ENCODE data around the gene ITGBL1. TPM values are rescaled to one million over a fixed set of nuclear protein-coding genes. Genes with fewer than 3 reads are reported as not detected.

Gene ITGBL1
- total and polyA plus RNA-seq, 7 donors: 0.16 to 15.0 (median 1.6) TPM; not detected in 1

DNA sequence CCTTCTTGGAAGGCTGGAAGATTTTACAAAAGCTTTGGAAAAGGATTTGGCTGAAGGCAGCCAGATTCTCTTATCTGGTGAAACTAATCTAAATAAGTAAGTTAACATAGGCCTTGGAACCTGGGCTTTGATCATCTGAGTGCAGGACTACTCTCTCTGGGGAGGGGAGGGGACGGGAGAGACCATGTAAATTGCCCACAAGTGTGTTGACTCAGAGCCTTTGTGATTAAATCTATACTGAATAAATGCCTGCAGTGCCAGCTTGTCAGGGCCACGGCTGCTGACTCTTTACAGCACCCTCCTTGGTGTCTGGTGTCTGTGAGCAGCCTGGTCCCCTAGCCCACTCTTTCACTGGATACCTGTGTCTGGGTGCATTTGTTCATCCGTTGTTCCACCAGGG lies 251.4 kb downstream of the ITGBL1 start:
- intact Hi-C loops (cut with DNase I): no loop called here
- Histone ChIP-seq H3K27me3 (no peaks in the 10 kb centered on the region), H3K9me3 (no peaks in the 10 kb centered on the region), H3K4me1 (no peaks in the 10 kb centered on the region), H3K4me3 (no peak overlapping the region), H3K27ac (no peak overlapping the region), H3K36me3 (no peaks in the 10 kb centered on the region)
- 42 to 59% methylated on average over 3 of the region's 3 CpGs for WGBS, 2 donors
- DNase-seq: no peak
- TF ChIP-seq POLR2AphosphoS5 (IDR thresholded peaks at IDR 0.05) (no peak), POLR2A (IDR thresholded peaks at IDR 0.05) (no peak), EP300 (IDR thresholded peaks at IDR 0.05) (no peak)
- TF ChIP-seq, protein P1, sequence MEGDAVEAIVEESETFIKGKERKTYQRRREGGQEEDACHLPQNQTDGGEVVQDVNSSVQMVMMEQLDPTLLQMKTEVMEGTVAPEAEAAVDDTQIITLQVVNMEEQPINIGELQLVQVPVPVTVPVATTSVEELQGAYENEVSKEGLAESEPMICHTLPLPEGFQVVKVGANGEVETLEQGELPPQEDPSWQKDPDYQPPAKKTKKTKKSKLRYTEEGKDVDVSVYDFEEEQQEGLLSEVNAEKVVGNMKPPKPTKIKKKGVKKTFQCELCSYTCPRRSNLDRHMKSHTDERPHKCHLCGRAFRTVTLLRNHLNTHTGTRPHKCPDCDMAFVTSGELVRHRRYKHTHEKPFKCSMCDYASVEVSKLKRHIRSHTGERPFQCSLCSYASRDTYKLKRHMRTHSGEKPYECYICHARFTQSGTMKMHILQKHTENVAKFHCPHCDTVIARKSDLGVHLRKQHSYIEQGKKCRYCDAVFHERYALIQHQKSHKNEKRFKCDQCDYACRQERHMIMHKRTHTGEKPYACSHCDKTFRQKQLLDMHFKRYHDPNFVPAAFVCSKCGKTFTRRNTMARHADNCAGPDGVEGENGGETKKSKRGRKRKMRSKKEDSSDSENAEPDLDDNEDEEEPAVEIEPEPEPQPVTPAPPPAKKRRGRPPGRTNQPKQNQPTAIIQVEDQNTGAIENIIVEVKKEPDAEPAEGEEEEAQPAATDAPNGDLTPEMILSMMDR (IDR thresholded peaks at IDR 0.05): no peak

DNA sequence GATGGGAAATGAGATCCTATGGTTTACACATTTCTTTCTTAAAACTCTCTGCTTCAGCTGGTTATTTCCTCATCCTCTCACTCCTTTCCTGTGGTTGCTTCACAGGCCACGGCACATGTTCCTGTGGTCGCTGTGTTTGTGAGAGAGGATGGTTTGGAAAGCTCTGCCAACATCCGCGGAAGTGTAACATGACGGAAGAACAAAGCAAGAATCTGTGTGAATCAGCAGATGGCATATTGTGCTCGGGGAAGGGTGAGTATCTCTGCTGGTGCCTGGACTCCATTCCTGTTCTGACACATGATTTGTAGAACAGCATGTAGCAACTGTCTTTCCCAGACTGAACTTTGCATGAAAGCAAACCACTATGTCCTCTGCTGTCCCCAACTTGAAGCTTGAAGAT lies 254.2 kb downstream of the ITGBL1 start:
- DNase-seq: no peak
- Histone ChIP-seq H3K4me3 (no peak overlapping the region), H3K27ac (no peak overlapping the region), H3K27me3 (no peaks in the 10 kb centered on the region), H3K36me3 (no peaks in the 10 kb centered on the region), H3K4me1 (no peaks in the 10 kb centered on the region), H3K9me3 (no peaks in the 10 kb centered on the region)
- 41 to 64% methylated on average over 6 of the region's 6 CpGs for WGBS, 2 donors
- TF ChIP-seq, protein P1 (IDR thresholded peaks at IDR 0.05): no peak
- no peak for TF ChIP-seq EP300 (IDR thresholded peaks at IDR 0.05)
- TF ChIP-seq POLR2AphosphoS5 (IDR thresholded peaks at IDR 0.05): no peak
- intact Hi-C loops (cut with DNase I): no loop called here

DNA sequence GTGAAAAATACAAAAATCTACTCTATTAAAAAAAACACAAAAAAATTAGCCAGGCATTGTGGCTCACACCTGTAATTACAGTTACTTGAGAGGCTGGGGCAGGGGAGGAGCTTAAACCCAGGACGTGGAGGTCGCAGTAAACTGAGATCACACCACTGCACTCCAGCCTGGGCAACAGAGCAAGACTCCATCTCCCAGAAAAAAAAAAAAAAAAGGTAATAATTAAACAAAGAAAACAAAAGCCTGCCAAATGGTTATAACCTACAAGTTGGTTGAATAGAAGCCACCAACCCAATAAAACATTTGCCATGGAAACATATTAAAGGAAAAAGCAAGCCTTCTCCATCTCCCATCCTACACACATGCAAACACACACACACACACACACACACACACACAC lies 255.2 kb downstream of the ITGBL1 start:
- intact Hi-C loops (cut with DNase I): no loop called here
- no peak for DNase-seq
- no peaks in the 10 kb centered on the region for H3K27me3 ChIP-seq
- no peak overlapping the region for H3K4me3 ChIP-seq
- no peak for TF ChIP-seq EP300 (IDR thresholded peaks at IDR 0.05)
- TF ChIP-seq POLR2AphosphoS5 (IDR thresholded peaks at IDR 0.05): no peak
- TF ChIP-seq, protein P1 (IDR thresholded peaks at IDR 0.05): no peak
- no peak for TF ChIP-seq POLR2A (IDR thresholded peaks at IDR 0.05)
- no peaks in the 10 kb centered on the region for H3K36me3 ChIP-seq
- WGBS, 2 donors: 42 to 80% methylated on average over 2 of the region's 2 CpGs
- H3K27ac ChIP-seq: no peak overlapping the region
- no peaks in the 10 kb centered on the region for H3K4me1 ChIP-seq
- H3K9me3 ChIP-seq: no peaks in the 10 kb centered on the region

DNA sequence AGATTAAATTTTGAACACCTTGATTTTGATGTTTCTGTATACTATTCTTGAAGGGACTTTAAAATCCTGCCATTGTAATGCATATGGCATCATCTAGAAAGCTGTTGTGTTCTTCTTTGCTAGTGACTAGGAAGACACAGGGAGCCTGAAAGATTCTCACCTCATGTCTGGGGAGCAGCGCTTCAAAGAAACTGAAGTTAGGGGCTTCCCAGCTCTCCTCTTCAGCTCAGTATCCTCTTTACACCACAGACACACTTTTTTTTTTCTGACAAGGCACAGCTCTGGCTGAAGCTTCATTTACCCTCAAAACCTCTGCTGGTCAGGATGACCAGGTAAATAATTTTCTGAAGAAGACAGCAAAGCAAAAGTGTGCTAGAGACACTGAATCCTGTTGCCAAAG lies 255.6 kb downstream of the ITGBL1 start:
- 80 to 93% methylated on average over 1 of the region's 1 CpG for WGBS, 2 donors
- H3K9me3 ChIP-seq: no peaks in the 10 kb centered on the region

DNA sequence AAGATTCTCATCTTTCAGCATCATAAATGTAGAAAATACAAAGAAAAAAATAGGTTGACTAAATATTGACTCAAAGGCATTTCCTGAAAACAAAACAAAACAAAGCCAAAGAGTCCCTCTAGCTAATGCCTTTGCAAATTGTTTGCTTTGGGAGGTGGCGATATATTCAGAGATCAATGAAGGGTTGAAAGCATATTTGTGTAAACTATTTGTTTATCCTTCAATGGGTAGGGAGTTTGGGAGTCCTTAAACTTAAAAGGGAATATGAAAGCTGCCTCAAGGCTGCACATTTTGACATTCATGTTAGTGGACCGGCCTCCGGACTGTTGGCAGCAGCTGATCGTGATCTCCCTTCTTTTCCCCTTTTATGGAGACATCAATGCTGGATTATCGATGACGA lies 257.5 kb downstream of the ITGBL1 start:
- 85 to 93% methylated on average over 6 of the region's 6 CpGs for WGBS, 2 donors
- intact Hi-C loops (cut with DNase I): no loop called here

More for the DNA sequence above, 255.6 kb downstream of the ITGBL1 start:
- Histone ChIP-seq H3K36me3 (no peaks in the 10 kb centered on the region), H3K27me3 (no peaks in the 10 kb centered on the region), H3K4me3 (no peak overlapping the region), H3K27ac (no peak overlapping the region), H3K4me1 (no peaks in the 10 kb centered on the region)
- intact Hi-C loops (cut with DNase I): no loop called here
- no peak for TF ChIP-seq EP300 (IDR thresholded peaks at IDR 0.05)
- TF ChIP-seq, protein P1 (IDR thresholded peaks at IDR 0.05): no peak
- DNase-seq: no peak

More for the DNA sequence above, 257.5 kb downstream of the ITGBL1 start:
- no peaks in the 10 kb centered on the region for H3K27me3 ChIP-seq
- no peak overlapping the region for H3K27ac ChIP-seq
- H3K4me3 ChIP-seq: no peak overlapping the region
- H3K4me1 ChIP-seq: no peaks in the 10 kb centered on the region
- TF ChIP-seq, protein P1 (IDR thresholded peaks at IDR 0.05): no peak
- TF ChIP-seq POLR2A (IDR thresholded peaks at IDR 0.05) (no peak), POLR2AphosphoS5 (IDR thresholded peaks at IDR 0.05) (no peak), EP300 (IDR thresholded peaks at IDR 0.05) (no peak)
- H3K36me3 ChIP-seq: no peaks in the 10 kb centered on the region
- DNase-seq: no peak
- H3K9me3 ChIP-seq: no peaks in the 10 kb centered on the region

All from sigmoid colon (tissue), 7 donors.